IMR-90 (cell line): ENCODE measurements around the gene CDKN2B-AS1. TPM values are rescaled to one million over a fixed set of nuclear protein-coding genes. Genes with fewer than 3 reads are reported as not detected.

ENCODE experiments used
- ATAC-seq: fragments of 200-7000 bp; cut with Tn5 transposase; 2 replicates; pipeline ENCODE4 v1.9.1; 2020; ENCODE audit warnings: low read depth, mild to moderate bottlenecking, moderate library complexity
- BruUV-seq: library from RNA; stranded (reverse); fragments of 400-500 nt; replicated peaks from 2 replicates; lab custom pipeline; 2021; lab: Mats Ljungman, UMichigan
- CTCF ChIA-PET: fragments of 300-600 bp; formaldehyde crosslinking; extraction: SDS; loops from one replicate; lab custom pipeline; 2021; ENCODE audit warnings: antibody characterized with exemption; lab: Yijun Ruan, JAX
- POLR2A ChIA-PET: fragments of 300-600 bp; sonication (Branson Sonifier 250); formaldehyde crosslinking; loops from one replicate; lab custom pipeline; 2022; ENCODE audit warnings: antibody characterized with exemption; ENCODE audit not compliant: unreplicated experiment; lab: Charles Lee
- DNase-seq: peaks from one replicate; pipeline ENCODE4 v3.0.0; 2013
- H2AFZ ChIP-seq: replicated peaks from 2 replicates; pipeline ENCODE3; 2013; ENCODE audit warnings: low read length, mild to moderate bottlenecking; ENCODE audit not compliant: poor library complexity
- H2AK5ac ChIP-seq: 2 replicates; pipeline ENCODE4 v1.6.1; 2013; ENCODE audit warnings: low read depth, low read length, inconsistent platforms
- H2AK9ac ChIP-seq: replicated peaks from 2 replicates; pipeline ENCODE3; 2013; ENCODE audit warnings: mild to moderate bottlenecking, low read depth, low read length, moderate library complexity; ENCODE audit not compliant: poor library complexity
- H2BK120ac ChIP-seq: 2 replicates; pipeline ENCODE4 v1.6.1; 2013; ENCODE audit warnings: low read depth, low read length, inconsistent platforms
- H2BK15ac ChIP-seq: 3 replicates; pipeline ENCODE4 v1.6.1; 2013; ENCODE audit warnings: low read depth, low read length, inconsistent platforms
- H2BK20ac ChIP-seq: 2 replicates; pipeline ENCODE4 v1.6.1; 2013; ENCODE audit warnings: low read depth, mild to moderate bottlenecking, inconsistent platforms, low read length, moderate library complexity
- H2BK5ac ChIP-seq: 2 replicates; pipeline ENCODE4 v1.6.1; 2013; ENCODE audit warnings: mild to moderate bottlenecking, low read depth, low read length, inconsistent platforms; ENCODE audit not compliant: poor library complexity, severe bottlenecking
- H3K14ac ChIP-seq: replicated peaks from 2 replicates; pipeline ENCODE4 v1.6.1; 2013; ENCODE audit warnings: low read depth, low read length, inconsistent platforms
- H3K18ac ChIP-seq: 2 replicates; pipeline ENCODE4 v1.6.1; 2013; ENCODE audit warnings: low read depth, low read length, control low read depth
- H3K23ac ChIP-seq: 2 replicates; pipeline ENCODE4 v1.6.1; 2013; ENCODE audit warnings: low read depth, low read length, inconsistent platforms
- H3K27ac ChIP-seq: 2 replicates; pipeline ENCODE4 v1.5.1; 2013; ENCODE audit warnings: mild to moderate bottlenecking, control low read depth, low read length; ENCODE audit not compliant: insufficient read depth
- H3K27me3 ChIP-seq: 2 replicates; pipeline ENCODE4 v1.6.1; 2013; ENCODE audit warnings: low read length; ENCODE audit not compliant: control insufficient read depth, insufficient read depth
- H3K36me3 ChIP-seq: 2 replicates; pipeline ENCODE4 v1.6.1; 2013; ENCODE audit warnings: low read length, mixed read lengths; ENCODE audit not compliant: control insufficient read depth, insufficient read depth
- H3K4ac ChIP-seq: 2 replicates; pipeline ENCODE4 v1.6.1; 2013; ENCODE audit warnings: low read depth, low read length, inconsistent platforms
- H3K4me1 ChIP-seq: 2 replicates; pipeline ENCODE4 v1.6.1; 2013; ENCODE audit warnings: low read length, mixed read lengths; ENCODE audit not compliant: control insufficient read depth, insufficient read depth
- H3K4me2 ChIP-seq: 2 replicates; pipeline ENCODE4 v1.6.1; 2013; ENCODE audit warnings: low read depth, mild to moderate bottlenecking, control low read depth, low read length, moderate library complexity
- H3K4me3 ChIP-seq: 2 replicates; pipeline ENCODE4 v1.5.1; 2013; ENCODE audit warnings: low read depth, mild to moderate bottlenecking, control low read depth, low read length, moderate library complexity; ENCODE audit not compliant: insufficient read depth
- H3K56ac ChIP-seq: 2 replicates; pipeline ENCODE4 v1.6.1; 2013; ENCODE audit warnings: low read length, inconsistent platforms; ENCODE audit not compliant: insufficient read depth; ENCODE audit errors: extremely low read depth
- H3K79me1 ChIP-seq, 2 experiments: 2 replicates each; pipeline ENCODE4 v1.6.1; 2013; ENCODE audit warnings: low read length in 2 of 2, inconsistent platforms in 1 of 2, low read depth in 1 of 2
- H3K9ac ChIP-seq: 2 replicates; pipeline ENCODE4 v1.6.1; 2013; ENCODE audit warnings: low read depth, low read length, control low read depth
- H3K9me1 ChIP-seq: 2 replicates; pipeline ENCODE4 v1.6.1; 2013; ENCODE audit warnings: low read length, inconsistent platforms; ENCODE audit not compliant: insufficient read depth
- H3K9me3 ChIP-seq: 2 replicates; pipeline ENCODE4 v1.6.1; 2013; ENCODE audit warnings: low read length; ENCODE audit not compliant: control insufficient read depth, insufficient read depth
- H4K20me1 ChIP-seq: 2 replicates; pipeline ENCODE4 v1.6.1; 2013; ENCODE audit warnings: low read length, inconsistent platforms; ENCODE audit not compliant: insufficient read depth
- H4K5ac ChIP-seq: 2 replicates; pipeline ENCODE4 v1.6.1; 2013; ENCODE audit warnings: mild to moderate bottlenecking, low read depth, low read length, control low read depth
- H4K8ac ChIP-seq, 2 experiments: 2 replicates each; pipeline ENCODE4 v1.6.1; 2013; ENCODE audit warnings: low read depth in 2 of 2, low read length in 2 of 2, control low read depth in 1 of 2, inconsistent platforms in 1 of 2
- H4K91ac ChIP-seq: 2 replicates; pipeline ENCODE4 v1.6.1; 2013; ENCODE audit warnings: low read depth, low read length, inconsistent platforms; ENCODE audit not compliant: insufficient read depth
- MAFK ChIP-seq: IDR thresholded peaks from 2 replicates; pipeline ENCODE4 v1.6.1; 2012; ENCODE audit warnings: low read depth, low read length, improper control_type of control experiment
- MAZ ChIP-seq: IDR thresholded peaks from 2 replicates; pipeline ENCODE4 v1.6.1; 2012; ENCODE audit warnings: low read depth, mild to moderate bottlenecking, low read length, improper control_type of control experiment, moderate library complexity, borderline replicate concordance
- MXI1 ChIP-seq: IDR thresholded peaks from 2 replicates; pipeline ENCODE4 v1.6.1; 2012; ENCODE audit warnings: low read depth, mild to moderate bottlenecking, low read length, moderate library complexity, borderline replicate concordance
- NFE2L2 ChIP-seq: fragments of 150-350 bp; IDR thresholded peaks from 2 replicates; pipeline ENCODE4 v1.6.1; 2016; ENCODE audit warnings: low read depth, mild to moderate bottlenecking, low read length
- RAD21 ChIP-seq: IDR thresholded peaks from 2 replicates; pipeline ENCODE4 v1.6.1; 2012; ENCODE audit warnings: low read length, improper control_type of control experiment
- WGBS, 2 experiments: methylation state at CpG; one replicate each; pipeline versions ENCODE4 v1.1.5 to v1.1.7; 2013; ENCODE audit warnings: missing lambda C conversion rate in 2 of 2; ENCODE audit not compliant: insufficient read length in 1 of 2; ENCODE audit errors: extremely low coverage in 2 of 2; 5-methylcytosine and 5-hydroxymethylcytosine counted together
- dilution Hi-C: fragments of 300-500 bp; cut with HindIII; formaldehyde crosslinking; loops from one replicate; pipeline ENCODE4 v1.14.3; 2018; ENCODE audit warnings: low sequenced_read_pairs; ENCODE audit not compliant: unreplicated experiment
- in situ Hi-C: fragments of 300-500 bp; cut with MboI; formaldehyde crosslinking; loops from 3 replicates; pipeline ENCODE4 v1.14.3; 2019; ENCODE audit warnings: low sequenced_read_pairs, inconsistent platforms, mixed read lengths
- intact Hi-C: fragments of 100-400 bp; cut with micrococcal nuclease; formaldehyde crosslinking; loops from 2 replicates; pipeline ENCODE4 v1.10.0; 2022
- polyA plus RNA-seq, 3 experiments: library from polyadenylated mRNA; depleted of rRNA; stranded (reverse); fragments of >200 nt; gene quantifications; 2 replicates each; pipeline ENCODE4 v1.2.3, GENCODE V29; 2012; ENCODE audit warnings: low replicate concordance in 1 of 3
- total RNA-seq: library from RNA; depleted of rRNA; stranded (reverse); fragments of >200 nt; gene quantifications from 2 replicates; pipeline ENCODE4 v1.2.3, GENCODE V29; 2012

Gene CDKN2B-AS1
- total and polyA plus RNA-seq, 2 of the 4 experiments (the other 2 are of a cell fraction) = 1.0 to 1.1 TPM

DNA sequence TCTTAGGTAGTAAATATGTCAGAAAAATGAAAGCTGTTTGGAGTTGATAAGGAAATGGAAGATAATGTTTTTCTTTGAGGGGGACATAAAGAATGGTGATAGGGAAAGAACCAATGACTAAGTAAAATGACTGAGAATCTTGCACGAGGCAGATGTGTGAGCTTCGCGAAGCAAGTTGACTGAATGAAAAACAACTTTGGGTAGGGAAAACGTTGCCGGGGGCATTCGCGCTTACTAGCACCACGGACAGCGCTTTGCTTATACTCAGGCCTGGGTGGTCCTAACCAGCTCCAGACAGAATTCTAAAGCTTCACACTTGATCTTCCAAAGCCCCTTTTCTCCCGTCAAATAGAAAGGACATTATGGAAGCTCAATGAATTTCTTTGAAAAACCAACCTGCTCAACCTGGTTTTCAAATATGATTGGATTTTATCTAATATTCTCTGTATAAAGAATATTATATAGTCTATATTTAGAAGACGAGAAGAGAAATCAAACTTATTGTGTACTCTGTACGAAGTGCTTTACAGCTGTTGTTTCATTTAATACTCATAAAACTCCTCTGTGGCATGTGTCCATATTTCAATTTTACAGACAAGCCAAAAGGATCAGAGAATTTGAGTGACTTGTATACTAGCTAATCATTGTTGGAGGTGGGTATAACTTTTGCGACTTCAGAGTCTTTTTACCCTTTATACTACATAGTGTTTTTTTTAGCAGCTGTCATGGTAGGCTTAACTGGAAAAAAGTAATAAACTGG is 16.5 kb downstream of the CDKN2B-AS1 start:
- no peak overlapping the region for H4K5ac ChIP-seq
- H4K20me1 ChIP-seq = no peaks in the 10 kb centered on the region
- no peak overlapping the region for H2BK20ac ChIP-seq
- no peaks in the 10 kb centered on the region for H3K9me1 ChIP-seq
- no peak overlapping the region for H3K9ac ChIP-seq
- no peak overlapping the region for H3K4ac ChIP-seq
- no peaks in the 10 kb centered on the region for H3K9me3 ChIP-seq
- POLR2A ChIA-PET = no interaction called here
- no peak overlapping the region for H2AK9ac ChIP-seq
- H2AFZ ChIP-seq = no peak overlapping the region
- 9% methylated on average over 5 of the region's 13 CpGs; no CpG with 5 or more reads in 1 of the 2 experiments for WGBS, 2 experiments
- H3K79me1 ChIP-seq = peaks cover 3 to 8% of the 10 kb centered on the region in 2 experiments; a peak in 2 of 4 replicates
- H3K23ac ChIP-seq = no peak overlapping the region
- in situ Hi-C loops (loop anchor here (25.0 kb wide), 1 partner anchor 674 kb away; the partner anchor contains the start of gene KLHL9), intact Hi-C loops (no loop called here), dilution Hi-C loops (no loop called here)
- H2BK120ac ChIP-seq = no peak overlapping the region
- no peak overlapping the region for H2BK15ac ChIP-seq
- no peak overlapping the region for H2BK5ac ChIP-seq
- H2AK5ac ChIP-seq = no peak overlapping the region
- CTCF ChIA-PET = interaction anchor here (0.6 to 5.8 kb wide), 3 partner anchors 13 to 209 kb away, joined by 3 to 34 read pairs (median 4); partner anchors contain the start of gene MTAP
- no peaks in the 10 kb centered on the region for H3K27me3 ChIP-seq
- no peaks in the 10 kb centered on the region for H3K36me3 ChIP-seq
- H3K27ac ChIP-seq = no peak overlapping the region
- no peak overlapping the region for H3K4me3 ChIP-seq
- H3K56ac ChIP-seq = no peak overlapping the region
- H3K4me2 ChIP-seq = no peak overlapping the region
- TF ChIP-seq RAD21 (0 out of 2 replicates have a peak, but pooled peaks have one; percentile 7), MAFK (no peak), NFE2L2 (no peak), MAZ (0 out of 2 replicates have a peak, but pooled peaks have one; percentile 23), MXI1 (0 out of 2 replicates have a peak, but pooled peaks have one; percentile 18)
- H3K4me1 ChIP-seq = 0 out of 2 replicates have a peak, but pooled peaks cover under 1% of the 10 kb centered on the region
- no peak overlapping the region for H3K14ac ChIP-seq
- H4K8ac ChIP-seq = no peak overlapping the region
- H4K91ac ChIP-seq = no peak overlapping the region
- DNase-seq (peak; percentile 47), ATAC-seq (no peak)
- no peak overlapping the region for H3K18ac ChIP-seq
- BruUV-seq = no TSS peak
